Ishikawa (cell line): Measurements from ENCODE around the gene DIP2A.

ENCODE experiments used
- CEBPB ChIP-seq: IDR thresholded peaks from 2 replicates; pipeline ENCODE4 v1.6.1; 2012
- TEAD4 ChIP-seq: IDR thresholded peaks from 2 replicates; pipeline ENCODE4 v1.6.1; 2012

- TF ChIP-seq TEAD4 (no peak), CEBPB (no peak)
Observed at GRCh38 chr21:46585191-46585953, 126.7 kb downstream of the DIP2A start.
